NT2/D1 (cell line): ENCODE results near the gene BCL11B.

Source experiments
- YY1 ChIP-seq: IDR thresholded peaks from 2 replicates; pipeline ENCODE4 v1.6.1; 2011; ENCODE audit not compliant: insufficient read length, insufficient read depth
- ZNF274 ChIP-seq: IDR thresholded peaks from 2 replicates; pipeline ENCODE4 v1.6.1; 2011; ENCODE audit warnings: mild to moderate bottlenecking, low read depth, low read length

- TF ChIP-seq ZNF274 = no peak
- no peak for TF ChIP-seq YY1
Measured at GRCh38 chr14:99163446-99163845, 108.6 kb downstream of the BCL11B start.
